ENCODE data around the gene AMACR. TPM values are rescaled to one million over a fixed set of nuclear protein-coding genes. Genes with fewer than 3 reads are reported as not detected.

AMACR gene
- total RNA-seq, 4 donors from 2014 or later, result 13.7 to 24.9 (median 15.4) TPM

DNA sequence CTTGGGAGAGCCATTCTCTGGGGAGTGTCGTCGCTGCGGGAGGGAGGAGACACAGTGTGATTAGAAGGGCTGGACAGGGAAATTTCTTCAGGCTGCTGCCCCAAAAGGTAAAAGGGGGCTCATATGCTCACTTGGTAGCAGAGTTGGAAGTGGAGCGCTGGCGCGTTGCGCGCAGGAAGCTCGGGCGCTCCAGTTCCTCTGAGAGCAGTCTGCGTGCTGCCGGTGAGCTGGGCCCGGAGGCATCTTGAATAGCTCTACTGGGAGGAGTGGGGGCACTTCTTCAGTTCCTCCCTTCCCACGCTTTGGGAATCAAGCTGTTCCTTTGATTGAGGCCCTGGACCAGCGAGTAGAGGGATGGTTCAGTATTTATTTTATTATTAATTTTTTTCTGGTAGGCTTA is 69.0 kb downstream of the AMACR start:
- H3K4me3 ChIP-seq (ENCODE audit: low read depth, poor library complexity, severe bottlenecking), result no peak overlapping the region
- DNase-seq (ENCODE audit: low spot score in 2 of 2), result no peak
- 12 to 60% methylated on average over 15 of the region's 15 CpGs for whole genome bisulfite sequencing, 2 donors
- TF ChIP-seq, protein P1, sequence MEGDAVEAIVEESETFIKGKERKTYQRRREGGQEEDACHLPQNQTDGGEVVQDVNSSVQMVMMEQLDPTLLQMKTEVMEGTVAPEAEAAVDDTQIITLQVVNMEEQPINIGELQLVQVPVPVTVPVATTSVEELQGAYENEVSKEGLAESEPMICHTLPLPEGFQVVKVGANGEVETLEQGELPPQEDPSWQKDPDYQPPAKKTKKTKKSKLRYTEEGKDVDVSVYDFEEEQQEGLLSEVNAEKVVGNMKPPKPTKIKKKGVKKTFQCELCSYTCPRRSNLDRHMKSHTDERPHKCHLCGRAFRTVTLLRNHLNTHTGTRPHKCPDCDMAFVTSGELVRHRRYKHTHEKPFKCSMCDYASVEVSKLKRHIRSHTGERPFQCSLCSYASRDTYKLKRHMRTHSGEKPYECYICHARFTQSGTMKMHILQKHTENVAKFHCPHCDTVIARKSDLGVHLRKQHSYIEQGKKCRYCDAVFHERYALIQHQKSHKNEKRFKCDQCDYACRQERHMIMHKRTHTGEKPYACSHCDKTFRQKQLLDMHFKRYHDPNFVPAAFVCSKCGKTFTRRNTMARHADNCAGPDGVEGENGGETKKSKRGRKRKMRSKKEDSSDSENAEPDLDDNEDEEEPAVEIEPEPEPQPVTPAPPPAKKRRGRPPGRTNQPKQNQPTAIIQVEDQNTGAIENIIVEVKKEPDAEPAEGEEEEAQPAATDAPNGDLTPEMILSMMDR (IDR thresholded peaks at IDR 0.05), result no peak
- TF ChIP-seq POLR2A (IDR thresholded peaks at IDR 0.05), result no peak
- intact Hi-C loops (cut with DNase I; ENCODE audit: low total_unique reads), result loop anchor here (10.0 kb wide), 1 partner anchor 504 kb away; no protein-coding TSS in a partner anchor

DNA sequence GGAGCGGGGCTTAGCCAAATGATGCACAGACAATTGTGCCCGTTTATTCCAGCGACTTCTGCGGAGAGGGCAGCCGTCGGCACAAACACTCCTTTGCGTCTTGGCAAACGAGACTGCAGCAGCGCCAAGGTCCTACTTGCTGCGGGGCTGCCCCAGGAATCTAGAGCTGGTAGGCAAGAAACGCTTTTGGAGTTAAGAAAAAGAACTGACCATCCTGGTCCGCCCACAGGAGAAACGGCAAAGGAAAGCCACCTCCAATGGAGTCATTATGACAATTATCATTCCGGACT is 69.4 kb downstream of the AMACR start:
- 14 to 38% methylated on average over 14 of the region's 14 CpGs for WGBS, 2 donors

DNA sequence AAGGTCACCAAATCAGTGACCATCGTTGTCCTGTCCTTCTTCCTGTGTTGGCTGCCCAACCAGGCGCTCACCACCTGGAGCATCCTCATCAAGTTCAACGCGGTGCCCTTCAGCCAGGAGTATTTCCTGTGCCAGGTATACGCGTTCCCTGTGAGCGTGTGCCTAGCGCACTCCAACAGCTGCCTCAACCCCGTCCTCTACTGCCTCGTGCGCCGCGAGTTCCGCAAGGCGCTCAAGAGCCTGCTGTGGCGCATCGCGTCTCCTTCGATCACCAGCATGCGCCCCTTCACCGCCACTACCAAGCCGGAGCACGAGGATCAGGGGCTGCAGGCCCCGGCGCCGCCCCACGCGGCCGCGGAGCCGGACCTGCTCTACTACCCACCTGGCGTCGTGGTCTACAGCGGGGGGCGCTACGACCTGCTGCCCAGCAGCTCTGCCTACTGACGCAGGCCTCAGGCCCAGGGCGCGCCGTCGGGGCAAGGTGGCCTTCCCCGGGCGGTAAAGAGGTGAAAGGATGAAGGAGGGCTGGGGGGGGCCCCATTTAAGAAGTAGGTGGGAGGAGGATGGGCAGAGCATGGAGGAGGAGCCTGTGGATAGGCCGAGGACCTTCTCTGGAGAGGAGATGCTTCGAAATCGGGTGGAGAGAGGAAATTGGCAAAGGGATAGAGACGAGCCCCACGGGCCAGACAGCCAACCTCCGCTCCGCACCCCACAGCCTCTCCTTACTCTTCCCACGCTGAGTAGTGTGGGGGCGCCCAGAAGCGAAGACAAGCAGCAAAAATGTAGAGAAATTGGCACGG is 69.9 kb downstream of the AMACR start:
- WGBS, 2 donors, result 17 to 46% methylated on average over 54 of the region's 54 CpGs
- intact Hi-C loops (cut with DNase I; ENCODE audit: low total_unique reads), result loop anchor here (10.0 kb wide), 1 partner anchor 503 kb away; no protein-coding TSS in a partner anchor
- no peak overlapping the region for H3K4me3 ChIP-seq (ENCODE audit: low read depth, poor library complexity, severe bottlenecking)
- DNase-seq (ENCODE audit: low spot score in 2 of 2), result no peak
- no peak for TF ChIP-seq POLR2A (IDR thresholded peaks at IDR 0.05)
- TF ChIP-seq, protein P1 (IDR thresholded peaks at IDR 0.05), result no peak

More for the DNA sequence above, 69.4 kb downstream of the AMACR start:
- DNase-seq (ENCODE audit: low spot score in 2 of 2), result no peak
- intact Hi-C loops (cut with DNase I; ENCODE audit: low total_unique reads), result loop anchor here (10.0 kb wide), 1 partner anchor 504 kb away; no protein-coding TSS in a partner anchor
- TF ChIP-seq, protein P1 (IDR thresholded peaks at IDR 0.05), result no peak
- TF ChIP-seq POLR2A (IDR thresholded peaks at IDR 0.05), result no peak
- no peak overlapping the region for H3K4me3 ChIP-seq (ENCODE audit: low read depth, poor library complexity, severe bottlenecking)

DNA sequence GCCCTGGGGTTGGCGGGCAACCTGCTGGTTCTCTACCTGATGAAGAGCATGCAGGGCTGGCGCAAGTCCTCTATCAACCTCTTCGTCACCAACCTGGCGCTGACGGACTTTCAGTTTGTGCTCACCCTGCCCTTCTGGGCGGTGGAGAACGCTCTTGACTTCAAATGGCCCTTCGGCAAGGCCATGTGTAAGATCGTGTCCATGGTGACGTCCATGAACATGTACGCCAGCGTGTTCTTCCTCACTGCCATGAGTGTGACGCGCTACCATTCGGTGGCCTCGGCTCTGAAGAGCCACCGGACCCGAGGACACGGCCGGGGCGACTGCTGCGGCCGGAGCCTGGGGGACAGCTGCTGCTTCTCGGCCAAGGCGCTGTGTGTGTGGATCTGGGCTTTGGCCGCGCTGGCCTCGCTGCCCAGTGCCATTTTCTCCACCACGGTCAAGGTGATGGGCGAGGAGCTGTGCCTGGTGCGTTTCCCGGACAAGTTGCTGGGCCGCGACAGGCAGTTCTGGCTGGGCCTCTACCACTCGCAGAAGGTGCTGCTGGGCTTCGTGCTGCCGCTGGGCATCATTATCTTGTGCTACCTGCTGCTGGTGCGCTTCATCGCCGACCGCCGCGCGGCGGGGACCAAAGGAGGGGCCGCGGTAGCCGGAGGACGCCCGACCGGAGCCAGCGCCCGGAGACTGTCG is 70.7 kb downstream of the AMACR start:
- TF ChIP-seq, protein P1 (IDR thresholded peaks at IDR 0.05), result no peak
- no peak for TF ChIP-seq POLR2A (IDR thresholded peaks at IDR 0.05)
- WGBS, 2 donors, result 27 to 67% methylated on average over 13 to 34 of the region's 54 CpGs
- intact Hi-C loops (cut with DNase I; ENCODE audit: low total_unique reads), result loop anchor here (10.0 kb wide), 1 partner anchor 502 kb away; no protein-coding TSS in a partner anchor
- no peak for DNase-seq (ENCODE audit: low spot score in 2 of 2)
- H3K4me3 ChIP-seq (ENCODE audit: low read depth, poor library complexity, severe bottlenecking), result no peak overlapping the region

DNA sequence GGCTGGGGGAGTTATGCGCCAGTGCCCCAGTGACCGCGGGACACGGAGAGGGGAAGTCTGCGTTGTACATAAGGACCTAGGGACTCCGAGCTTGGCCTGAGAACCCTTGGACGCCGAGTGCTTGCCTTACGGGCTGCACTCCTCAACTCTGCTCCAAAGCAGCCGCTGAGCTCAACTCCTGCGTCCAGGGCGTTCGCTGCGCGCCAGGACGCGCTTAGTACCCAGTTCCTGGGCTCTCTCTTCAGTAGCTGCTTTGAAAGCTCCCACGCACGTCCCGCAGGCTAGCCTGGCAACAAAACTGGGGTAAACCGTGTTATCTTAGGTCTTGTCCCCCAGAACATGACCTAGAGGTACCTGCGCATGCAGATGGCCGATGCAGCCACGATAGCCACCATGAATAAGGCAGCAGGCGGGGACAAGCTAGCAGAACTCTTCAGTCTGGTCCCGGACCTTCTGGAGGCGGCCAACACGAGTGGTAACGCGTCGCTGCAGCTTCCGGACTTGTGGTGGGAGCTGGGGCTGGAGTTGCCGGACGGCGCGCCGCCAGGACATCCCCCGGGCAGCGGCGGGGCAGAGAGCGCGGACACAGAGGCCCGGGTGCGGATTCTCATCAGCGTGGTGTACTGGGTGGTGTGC is 71.4 kb downstream of the AMACR start, which contains the start of gene RXFP3:
RXFP3 (plus strand) TSS at position 6 of the 636 bp plus-strand sequence; CDS start at position 361, 355 bp downstream.
- 2 to 16% methylated on average over 34 to 40 of the region's 45 CpGs for WGBS, 2 donors
- intact Hi-C loops (cut with DNase I; ENCODE audit: low total_unique reads), result loop anchor here (10.0 kb wide), 1 partner anchor 502 kb away; no protein-coding TSS in a partner anchor
- DNase-seq (ENCODE audit: low spot score in 2 of 2), result no peak
- H3K4me3 ChIP-seq (ENCODE audit: low read depth, poor library complexity, severe bottlenecking), result no peak within 1 kb of the TSS
- TF ChIP-seq, protein P1 (IDR thresholded peaks at IDR 0.05), result no peak
- TF ChIP-seq POLR2A (IDR thresholded peaks at IDR 0.05), result no peak

Other genes with a start within 250 kb of the AMACR start
- gene ADAMTS12, start 116.1 kb downstream of the AMACR start, total RNA-seq, result 1 to 10 TPM in 2 of 4 donors, under 1 TPM in 2; 0.22 to 1.2 (median 0.77) TPM
- not detected for gene RXFP3, start 71.7 kb downstream of the AMACR start, total RNA-seq
- gene SLC45A2, start 23.4 kb downstream of the AMACR start, total RNA-seq, result 1 to 10 TPM in 3 of 4 donors, under 1 TPM in 1; 0.80 to 2.1 (median 1.3) TPM
- gene C1QTNF3, start 35.2 kb upstream of the AMACR start, total RNA-seq, result 10 to 100 TPM in 1 of 4 donors, 1 to 10 TPM in 3; 3.3 to 14.9 (median 7.4) TPM